ENCODE data around the gene KATNB1. TPM values are rescaled to one million over a fixed set of nuclear protein-coding genes. Genes with fewer than 3 reads are reported as not detected.

The KATNB1 gene
- total and polyA plus RNA-seq, 2 of the 8 experiments (the other 6 are each of a cell fraction or from before 2014, with no cell fraction given): 50.2 to 60.4 TPM

DNA sequence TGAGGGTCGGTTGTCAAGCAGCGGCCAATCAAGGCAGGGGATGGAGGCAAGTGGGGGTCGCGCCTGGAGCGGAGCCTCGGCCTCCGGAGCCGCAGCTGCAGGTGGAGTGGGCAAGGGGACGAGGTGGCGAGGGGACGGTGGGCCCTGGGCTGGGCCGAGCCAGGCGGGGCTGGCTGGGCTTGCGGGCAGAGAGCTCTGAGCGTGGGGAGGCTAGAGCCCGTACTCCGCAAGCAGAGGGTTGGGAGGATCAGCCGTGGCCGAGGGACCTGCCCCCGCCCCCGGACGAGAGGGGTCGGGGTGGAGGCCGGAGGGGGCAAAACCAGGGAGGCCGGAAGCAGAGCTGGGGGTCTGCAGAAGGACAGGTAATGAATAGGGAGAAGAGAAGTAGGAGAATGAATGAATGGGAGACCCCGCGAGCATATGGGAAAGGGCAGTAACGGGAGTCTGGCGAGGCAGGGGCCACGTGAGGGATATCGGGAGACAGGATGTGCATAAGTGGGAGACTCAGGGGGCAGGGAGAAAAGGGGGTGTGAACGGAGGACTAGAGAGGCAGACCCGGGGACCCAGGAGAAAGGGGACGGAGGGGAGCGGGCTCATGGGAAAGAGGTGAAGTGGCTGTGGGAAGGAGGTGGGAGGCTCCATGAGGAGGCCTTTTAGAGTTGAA lies at the start of gene KATNB1 (continued):
- TF ChIP-seq, protein P1, sequence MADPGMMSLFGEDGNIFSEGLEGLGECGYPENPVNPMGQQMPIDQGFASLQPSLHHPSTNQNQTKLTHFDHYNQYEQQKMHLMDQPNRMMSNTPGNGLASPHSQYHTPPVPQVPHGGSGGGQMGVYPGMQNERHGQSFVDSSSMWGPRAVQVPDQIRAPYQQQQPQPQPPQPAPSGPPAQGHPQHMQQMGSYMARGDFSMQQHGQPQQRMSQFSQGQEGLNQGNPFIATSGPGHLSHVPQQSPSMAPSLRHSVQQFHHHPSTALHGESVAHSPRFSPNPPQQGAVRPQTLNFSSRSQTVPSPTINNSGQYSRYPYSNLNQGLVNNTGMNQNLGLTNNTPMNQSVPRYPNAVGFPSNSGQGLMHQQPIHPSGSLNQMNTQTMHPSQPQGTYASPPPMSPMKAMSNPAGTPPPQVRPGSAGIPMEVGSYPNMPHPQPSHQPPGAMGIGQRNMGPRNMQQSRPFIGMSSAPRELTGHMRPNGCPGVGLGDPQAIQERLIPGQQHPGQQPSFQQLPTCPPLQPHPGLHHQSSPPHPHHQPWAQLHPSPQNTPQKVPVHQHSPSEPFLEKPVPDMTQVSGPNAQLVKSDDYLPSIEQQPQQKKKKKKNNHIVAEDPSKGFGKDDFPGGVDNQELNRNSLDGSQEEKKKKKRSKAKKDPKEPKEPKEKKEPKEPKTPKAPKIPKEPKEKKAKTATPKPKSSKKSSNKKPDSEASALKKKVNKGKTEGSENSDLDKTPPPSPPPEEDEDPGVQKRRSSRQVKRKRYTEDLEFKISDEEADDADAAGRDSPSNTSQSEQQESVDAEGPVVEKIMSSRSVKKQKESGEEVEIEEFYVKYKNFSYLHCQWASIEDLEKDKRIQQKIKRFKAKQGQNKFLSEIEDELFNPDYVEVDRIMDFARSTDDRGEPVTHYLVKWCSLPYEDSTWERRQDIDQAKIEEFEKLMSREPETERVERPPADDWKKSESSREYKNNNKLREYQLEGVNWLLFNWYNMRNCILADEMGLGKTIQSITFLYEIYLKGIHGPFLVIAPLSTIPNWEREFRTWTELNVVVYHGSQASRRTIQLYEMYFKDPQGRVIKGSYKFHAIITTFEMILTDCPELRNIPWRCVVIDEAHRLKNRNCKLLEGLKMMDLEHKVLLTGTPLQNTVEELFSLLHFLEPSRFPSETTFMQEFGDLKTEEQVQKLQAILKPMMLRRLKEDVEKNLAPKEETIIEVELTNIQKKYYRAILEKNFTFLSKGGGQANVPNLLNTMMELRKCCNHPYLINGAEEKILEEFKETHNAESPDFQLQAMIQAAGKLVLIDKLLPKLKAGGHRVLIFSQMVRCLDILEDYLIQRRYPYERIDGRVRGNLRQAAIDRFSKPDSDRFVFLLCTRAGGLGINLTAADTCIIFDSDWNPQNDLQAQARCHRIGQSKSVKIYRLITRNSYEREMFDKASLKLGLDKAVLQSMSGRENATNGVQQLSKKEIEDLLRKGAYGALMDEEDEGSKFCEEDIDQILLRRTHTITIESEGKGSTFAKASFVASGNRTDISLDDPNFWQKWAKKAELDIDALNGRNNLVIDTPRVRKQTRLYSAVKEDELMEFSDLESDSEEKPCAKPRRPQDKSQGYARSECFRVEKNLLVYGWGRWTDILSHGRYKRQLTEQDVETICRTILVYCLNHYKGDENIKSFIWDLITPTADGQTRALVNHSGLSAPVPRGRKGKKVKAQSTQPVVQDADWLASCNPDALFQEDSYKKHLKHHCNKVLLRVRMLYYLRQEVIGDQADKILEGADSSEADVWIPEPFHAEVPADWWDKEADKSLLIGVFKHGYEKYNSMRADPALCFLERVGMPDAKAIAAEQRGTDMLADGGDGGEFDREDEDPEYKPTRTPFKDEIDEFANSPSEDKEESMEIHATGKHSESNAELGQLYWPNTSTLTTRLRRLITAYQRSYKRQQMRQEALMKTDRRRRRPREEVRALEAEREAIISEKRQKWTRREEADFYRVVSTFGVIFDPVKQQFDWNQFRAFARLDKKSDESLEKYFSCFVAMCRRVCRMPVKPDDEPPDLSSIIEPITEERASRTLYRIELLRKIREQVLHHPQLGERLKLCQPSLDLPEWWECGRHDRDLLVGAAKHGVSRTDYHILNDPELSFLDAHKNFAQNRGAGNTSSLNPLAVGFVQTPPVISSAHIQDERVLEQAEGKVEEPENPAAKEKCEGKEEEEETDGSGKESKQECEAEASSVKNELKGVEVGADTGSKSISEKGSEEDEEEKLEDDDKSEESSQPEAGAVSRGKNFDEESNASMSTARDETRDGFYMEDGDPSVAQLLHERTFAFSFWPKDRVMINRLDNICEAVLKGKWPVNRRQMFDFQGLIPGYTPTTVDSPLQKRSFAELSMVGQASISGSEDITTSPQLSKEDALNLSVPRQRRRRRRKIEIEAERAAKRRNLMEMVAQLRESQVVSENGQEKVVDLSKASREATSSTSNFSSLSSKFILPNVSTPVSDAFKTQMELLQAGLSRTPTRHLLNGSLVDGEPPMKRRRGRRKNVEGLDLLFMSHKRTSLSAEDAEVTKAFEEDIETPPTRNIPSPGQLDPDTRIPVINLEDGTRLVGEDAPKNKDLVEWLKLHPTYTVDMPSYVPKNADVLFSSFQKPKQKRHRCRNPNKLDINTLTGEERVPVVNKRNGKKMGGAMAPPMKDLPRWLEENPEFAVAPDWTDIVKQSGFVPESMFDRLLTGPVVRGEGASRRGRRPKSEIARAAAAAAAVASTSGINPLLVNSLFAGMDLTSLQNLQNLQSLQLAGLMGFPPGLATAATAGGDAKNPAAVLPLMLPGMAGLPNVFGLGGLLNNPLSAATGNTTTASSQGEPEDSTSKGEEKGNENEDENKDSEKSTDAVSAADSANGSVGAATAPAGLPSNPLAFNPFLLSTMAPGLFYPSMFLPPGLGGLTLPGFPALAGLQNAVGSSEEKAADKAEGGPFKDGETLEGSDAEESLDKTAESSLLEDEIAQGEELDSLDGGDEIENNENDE (IDR thresholded peaks at IDR 0.05; ENCODE audit: insufficient replicate concordance, low read length): no peak
- TF ChIP-seq CEBPB (IDR thresholded peaks at IDR 0.05; ENCODE audit: low read depth, low read length): no peak
- TF ChIP-seq TAF1 (IDR thresholded peaks at IDR 0.05; ENCODE audit: low read depth, low read length): 0 out of 2 replicates have a peak, but pooled peaks have one; percentile 50
- no peak for TF ChIP-seq JUND (IDR thresholded peaks at IDR 0.05; ENCODE audit: low read length)
- TF ChIP-seq POLR2AphosphoS5 (IDR thresholded peaks at IDR 0.05; ENCODE audit: low read depth, low read length): peak; percentile 73; the same call in 1 of the 2 replicates
- TF ChIP-seq POLR2A (IDR thresholded peaks at IDR 0.05; ENCODE audit: control extremely low read depth in 1 of 2, low read depth in 2 of 2, low read length in 2 of 2): no peak; a peak in 2 of 3 replicates

Measured in H1 (cell line).